HG02938 (cell line): ENCODE results near the gene ADAMTS1.

ENCODE experiments used
- ATAC-seq: cut with Tn5 transposase; IDR thresholded peaks from one replicate; pipeline ENCODE4 v1.9.1; 2021; ENCODE audit warnings: mild to moderate bottlenecking, moderate library complexity; ENCODE audit not compliant: unreplicated experiment

ADAMTS1 gene

GRCh38 chr21:26814386-26814785 lies 30.8 kb downstream of the ADAMTS1 start:
- no peak for ATAC-seq

GRCh38 chr21:26813426-26813998 lies 31.7 kb downstream of the ADAMTS1 start:
- no peak for ATAC-seq

- ATAC-seq: no peak
These were observed 33.0 kb downstream of the ADAMTS1 start for GRCh38 chr21:26812173-26812572.

- no peak for ATAC-seq
These were observed 33.7 kb downstream of the ADAMTS1 start for GRCh38 chr21:26811482-26811881.

- no peak for ATAC-seq
These were observed 34.4 kb downstream of the ADAMTS1 start for GRCh38 chr21:26810676-26811415.

- no peak for ATAC-seq
These were observed 34.9 kb downstream of the ADAMTS1 start for GRCh38 chr21:26810266-26810665.

- ATAC-seq: no peak
These were observed 35.5 kb downstream of the ADAMTS1 start for GRCh38 chr21:26809745-26810144.

GRCh38 chr21:26806801-26807295 lies 38.4 kb downstream of the ADAMTS1 start:
- no peak for ATAC-seq

GRCh38 chr21:26804895-26805609 lies 40.2 kb downstream of the ADAMTS1 start:
- ATAC-seq: no peak

GRCh38 chr21:26801498-26801897 lies 43.7 kb downstream of the ADAMTS1 start:
- no peak for ATAC-seq

GRCh38 chr21:26800970-26801431 lies 44.2 kb downstream of the ADAMTS1 start:
- ATAC-seq: no peak

- no peak for ATAC-seq
These were observed 44.8 kb downstream of the ADAMTS1 start for GRCh38 chr21:26800455-26800854.

- no peak for ATAC-seq
These were observed 45.2 kb downstream of the ADAMTS1 start for GRCh38 chr21:26800001-26800400.

GRCh38 chr21:26798856-26799751 lies 46.1 kb downstream of the ADAMTS1 start:
- no peak for ATAC-seq

GRCh38 chr21:26797878-26798456 lies 47.2 kb downstream of the ADAMTS1 start:
- ATAC-seq: no peak

GRCh38 chr21:26795866-26796329 lies 49.3 kb downstream of the ADAMTS1 start:
- ATAC-seq: no peak

GRCh38 chr21:26795412-26795805 lies 49.8 kb downstream of the ADAMTS1 start:
- ATAC-seq: no peak

GRCh38 chr21:26794597-26795411 lies 50.4 kb downstream of the ADAMTS1 start:
- no peak for ATAC-seq

- ATAC-seq: no peak
These were observed 54.9 kb downstream of the ADAMTS1 start for GRCh38 chr21:26790296-26790695.
